ENCODE data around the gene GBX1. TPM values are rescaled to one million over a fixed set of nuclear protein-coding genes. Genes with fewer than 3 reads are reported as not detected.

GBX1 gene
- total RNA-seq, 1 experiment from 2014 or later, result not detected

DNA sequence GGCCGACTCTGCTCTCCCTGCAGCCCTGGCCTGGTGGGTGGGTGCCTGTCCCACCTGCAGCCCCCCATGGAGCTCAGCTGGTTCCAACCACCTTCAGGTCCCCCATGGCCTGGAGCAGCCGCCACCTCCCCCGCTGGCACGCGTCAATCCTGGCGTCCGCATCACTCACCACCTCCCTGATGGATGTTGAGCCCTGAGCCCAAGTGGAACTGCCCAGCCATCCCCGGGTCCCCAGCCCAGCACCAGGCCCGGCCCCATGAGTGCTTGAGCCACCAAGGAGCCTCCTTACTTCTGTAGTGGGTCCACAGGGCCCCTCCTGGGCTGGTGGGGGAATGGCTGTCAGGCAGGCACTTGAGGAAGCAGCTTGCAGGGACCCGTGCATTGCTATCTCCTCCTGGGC, 66.6 kb downstream of the GBX1 start:
- no peak for DNase-seq

More for the DNA sequence above, 66.6 kb downstream of the GBX1 start:
- no peak overlapping the region for H2AFZ ChIP-seq (ENCODE audit: low read length)
- H3K79me2 ChIP-seq (ENCODE audit: insufficient read depth, low read length), result peaks cover 8% of the 10 kb centered on the region; the same call in 1 of the 2 replicates
- Mint-ChIP-seq H3K27me3 (ENCODE audit: low read depth) (no peaks in the 10 kb centered on the region; the same call in 1 of the 2 replicates), H3K4me3 (no peak overlapping the region), H3K36me3 (ENCODE audit: insufficient read depth in 1 of 3, low read depth in 3 of 3) (peaks cover 0 to 14% (median 6%) of the 10 kb centered on the region in 3 experiments; a peak in 6 of 7 replicates), H3K27ac (peak overlapping the region in 1 of 3 experiments; percentile 72; a peak in 1 of 7 replicates), H3K4me1 (peaks cover 25 to 37% of the 10 kb centered on the region in 2 experiments), H3K9me3 (no peaks in the 10 kb centered on the region)
- H4K20me1 ChIP-seq (ENCODE audit: control insufficient read depth, insufficient read depth, insufficient read length), result no peaks in the 10 kb centered on the region
- no peak overlapping the region for H3K9ac ChIP-seq (ENCODE audit: extremely low read depth, insufficient read length, low read length)
- no peak overlapping the region for H3T11ph ChIP-seq (ENCODE audit: low read length)
- H3K4me1 ChIP-seq (ENCODE audit: insufficient read depth, low read length), result peaks cover 13% of the 10 kb centered on the region
- H3K79me1 ChIP-seq (ENCODE audit: insufficient read depth, low read depth, low read length, poor library complexity, severe bottlenecking), result peaks cover 4% of the 10 kb centered on the region
- H3K27me3 ChIP-seq (ENCODE audit: insufficient read depth, low read length), result no peaks in the 10 kb centered on the region
- peaks cover 3% of the 10 kb centered on the region for H3K23me2 ChIP-seq (ENCODE audit: insufficient read length, low read depth, low read length, poor library complexity, severe bottlenecking)
- H4K8ac ChIP-seq (replicated peaks; ENCODE audit: insufficient read length, low read depth, low read length), result no peak overlapping the region
- no peak overlapping the region for H2BK15ac ChIP-seq (ENCODE audit: low read depth, low read length)
- H4K5ac ChIP-seq (ENCODE audit: insufficient read length, low read depth, low read length), result no peak overlapping the region
- no peak overlapping the region for H3K4me2 ChIP-seq (ENCODE audit: insufficient read depth, insufficient read length, low read length)
- no CpG with 5 or more reads among the region's 10 CpGs for WGBS (ENCODE audit: extremely low coverage, insufficient read length, low lambda C conversion rate)
- H3K9me3 ChIP-seq (ENCODE audit: control insufficient read depth, low read depth, low read length), result no peaks in the 10 kb centered on the region
- no peak overlapping the region for H3K18ac ChIP-seq (ENCODE audit: insufficient read length, low read depth, low read length)
- TF ChIP-seq CTCF (conservative IDR thresholded peaks at IDR 0.05), result no peak
- H2BK120ac ChIP-seq (ENCODE audit: low read depth, low read length, poor library complexity, severe bottlenecking), result no peak overlapping the region
- no peak overlapping the region for H3K4ac ChIP-seq (ENCODE audit: low read depth, low read length)
- H3K56ac ChIP-seq (ENCODE audit: insufficient read length, low read depth, low read length), result no peak overlapping the region
- no peak overlapping the region for H3K23ac ChIP-seq (ENCODE audit: insufficient read length, low read depth, low read length)
- no peak overlapping the region for H2BK20ac ChIP-seq (ENCODE audit: low read depth, low read length, poor library complexity, severe bottlenecking)
- H4K91ac ChIP-seq (ENCODE audit: insufficient read length, low read depth, low read length), result no peak overlapping the region
- no peak overlapping the region for H2AK5ac ChIP-seq (ENCODE audit: insufficient read length, low read length)
- H2BK12ac ChIP-seq (ENCODE audit: insufficient read length, low read depth, low read length), result no peak overlapping the region
- H2BK5ac ChIP-seq (ENCODE audit: insufficient read length, low read length), result no peak overlapping the region
- H3K14ac ChIP-seq (ENCODE audit: insufficient read depth, low read length), result no peak overlapping the region; the same call in 1 of the 2 replicates
- no peak overlapping the region for H3K27ac ChIP-seq (ENCODE audit: insufficient read length, low read depth, low read length)
